HG03095 (cell line): ENCODE data around the gene GCK.
"Not testable (repeated sequence)": the region's sequence is repeated elsewhere in the genome, so short reads cannot be mapped to it uniquely, and the experiment has no call there.

Experiments
- ATAC-seq: cut with Tn5 transposase; IDR thresholded peaks from one replicate; pipeline ENCODE4 v1.9.1; 2021; ENCODE audit warnings: moderate library complexity; ENCODE audit not compliant: unreplicated experiment

Gene GCK

DNA sequence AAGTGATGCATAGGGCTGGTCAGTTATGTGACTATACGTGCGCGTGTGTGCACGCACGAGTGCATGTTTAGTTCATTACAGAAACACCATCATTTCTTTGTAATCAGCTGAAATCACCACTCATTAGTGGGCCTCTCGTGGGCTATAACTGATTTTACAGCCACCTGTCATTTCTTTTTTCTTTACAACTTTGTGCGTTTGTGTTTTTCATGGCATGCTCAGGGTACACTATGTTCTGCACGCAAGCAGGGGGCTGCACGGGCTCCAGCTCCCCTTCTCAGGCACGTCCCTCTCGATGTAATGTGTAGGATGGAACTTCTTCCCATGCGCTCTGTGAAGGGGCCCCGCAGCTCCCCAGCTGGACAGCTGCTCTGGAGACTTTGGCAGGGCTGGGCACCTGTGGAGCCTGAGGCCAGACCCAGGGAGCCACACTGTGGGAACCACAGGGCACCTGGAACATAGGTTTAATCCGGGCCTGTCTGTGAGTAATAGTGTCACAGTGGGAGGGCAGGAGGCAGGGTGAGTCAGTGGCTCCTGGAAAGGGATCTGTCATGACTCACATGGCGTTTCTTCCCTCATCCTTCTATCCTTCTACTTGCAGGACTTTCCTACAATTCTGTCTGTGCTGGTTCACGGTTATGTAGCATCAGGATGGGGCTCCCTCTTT lies 4.9 kb downstream of the GCK start:
- ATAC-seq, result no peak

GRCh38 chr7:44183386-44183785 lies 5.9 kb downstream of the GCK start:
- no peak for ATAC-seq

GRCh38 chr7:44182827-44183226 lies 6.4 kb downstream of the GCK start:
- ATAC-seq, result no peak

DNA sequence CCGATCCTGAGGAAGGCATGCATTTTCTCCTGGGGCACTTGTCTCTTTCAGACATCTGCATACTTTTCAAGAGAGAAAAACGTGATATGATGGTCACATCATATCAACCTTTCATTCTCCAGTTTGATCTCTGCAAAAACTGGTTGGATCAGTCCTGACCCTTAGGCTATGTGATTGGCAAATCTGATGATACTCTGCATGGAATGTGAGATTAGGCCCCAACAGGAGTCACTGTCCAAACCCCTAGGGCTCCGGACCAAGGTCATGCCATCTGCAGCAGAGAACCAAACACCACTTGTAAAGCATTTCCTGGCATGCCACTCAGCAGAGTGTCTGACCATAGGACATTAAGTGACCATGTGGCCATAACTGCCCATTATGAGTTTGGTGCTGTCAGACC lies 8.6 kb downstream of the GCK start:
- ATAC-seq, result no peak

GRCh38 chr7:44177570-44178131 lies 11.6 kb downstream of the GCK start:
- ATAC-seq, result no peak

GRCh38 chr7:44176486-44176885 lies 12.8 kb downstream of the GCK start:
- ATAC-seq, result no peak

- no peak for ATAC-seq
Measured at GRCh38 chr7:44175730-44176129, 13.5 kb downstream of the GCK start.

- ATAC-seq, result not testable (repeated sequence)
Measured at GRCh38 chr7:44174694-44174948, 14.6 kb downstream of the GCK start.

- no peak for ATAC-seq
Measured at GRCh38 chr7:44173911-44174693, 15.1 kb downstream of the GCK start.

DNA sequence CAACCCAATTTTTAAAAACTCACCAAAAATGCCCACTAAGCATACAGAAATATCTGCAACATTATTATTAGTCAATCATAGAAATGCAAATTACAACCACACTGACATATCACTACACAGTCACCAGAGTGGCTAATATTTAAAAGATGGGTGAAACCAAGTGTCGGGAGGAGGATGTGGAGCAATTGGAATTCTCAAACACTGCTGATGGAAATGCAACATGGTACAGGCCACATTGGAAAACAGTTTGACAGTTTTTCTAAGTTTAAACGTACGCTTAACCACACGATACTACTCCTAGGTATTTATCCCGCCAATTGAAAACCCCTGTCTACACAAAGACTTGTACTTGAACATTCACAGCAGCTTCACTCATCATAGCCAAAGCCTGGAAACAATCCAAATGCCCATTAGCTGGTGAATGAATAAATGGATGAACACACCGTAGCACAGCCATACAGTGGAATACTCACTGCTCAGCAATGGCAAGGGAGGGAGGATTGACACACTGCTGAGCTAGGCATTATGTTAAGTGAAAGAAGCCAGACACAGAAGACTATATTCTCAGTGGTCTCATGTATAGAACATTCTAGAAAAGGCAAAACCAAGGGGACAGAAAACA lies 16.3 kb downstream of the GCK start:
- no peak for ATAC-seq

- ATAC-seq, result no peak
Measured at GRCh38 chr7:44172352-44172751, 16.9 kb downstream of the GCK start.

DNA sequence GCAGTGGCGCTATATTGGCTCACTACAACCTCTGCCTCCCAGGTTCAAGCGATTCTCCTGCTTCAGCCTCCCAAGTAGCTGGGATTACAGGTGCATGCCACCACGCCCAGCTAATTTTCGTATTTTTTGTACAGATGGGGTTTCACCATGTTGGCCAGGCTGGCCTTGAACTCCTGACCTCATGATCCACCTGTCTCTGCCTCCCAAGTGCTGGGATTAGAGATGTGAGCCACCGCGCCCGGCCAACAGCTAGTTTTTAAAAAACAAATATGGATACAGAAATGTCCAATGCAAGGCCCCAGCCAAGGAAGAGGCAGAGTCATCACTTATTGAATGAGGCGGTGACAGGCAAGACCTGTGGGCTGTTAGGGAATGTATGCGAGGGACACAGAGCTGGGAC lies 17.3 kb downstream of the GCK start:
- ATAC-seq, result not testable (repeated sequence)

- no peak for ATAC-seq
Measured at GRCh38 chr7:44167920-44168319, 21.3 kb downstream of the GCK start.

DNA sequence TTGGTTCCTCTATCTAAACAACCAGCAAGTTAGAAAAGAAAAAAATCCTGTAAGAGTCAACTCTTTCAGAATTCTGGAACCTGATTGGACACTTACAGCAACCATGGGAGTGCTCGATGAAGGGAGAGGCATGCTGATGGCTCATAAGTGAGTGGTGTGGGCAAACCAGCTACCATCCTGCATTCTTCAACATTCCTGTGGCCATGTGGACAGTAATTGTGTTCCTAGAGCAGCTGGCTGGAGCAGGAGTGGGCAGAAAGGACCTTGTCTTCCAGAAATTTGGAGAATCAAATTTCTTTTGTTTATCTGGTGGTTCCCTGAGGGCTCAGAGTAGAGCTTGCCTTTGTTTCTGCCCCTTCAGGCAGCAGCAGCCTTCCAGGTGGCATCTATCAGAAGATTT lies 25.6 kb downstream of the GCK start:
- ATAC-seq, result no peak

GRCh38 chr7:44162785-44163395 lies 26.3 kb downstream of the GCK start:
- ATAC-seq, result no peak

DNA sequence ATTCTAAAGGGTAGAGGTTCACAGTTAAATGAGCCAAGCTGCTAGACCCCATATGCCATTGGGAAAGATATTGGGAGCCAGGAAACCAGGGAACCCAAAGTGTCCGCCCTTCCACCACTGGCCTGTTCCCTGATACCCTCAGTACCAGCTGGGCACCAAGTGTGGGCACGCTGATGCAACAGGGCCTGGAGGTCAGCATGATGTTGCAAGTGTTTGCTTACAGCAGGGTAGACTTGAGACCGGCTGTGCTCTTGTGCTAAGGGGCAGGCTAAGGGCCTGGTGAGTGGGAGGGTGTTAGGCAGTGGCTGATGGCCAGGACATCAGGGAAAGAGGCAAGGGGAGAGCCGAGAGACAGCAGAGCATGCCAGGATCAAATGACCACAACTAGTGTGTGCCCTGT lies 27.1 kb downstream of the GCK start:
- no peak for ATAC-seq

GRCh38 chr7:44161371-44161770 lies 27.9 kb downstream of the GCK start:
- no peak for ATAC-seq

GRCh38 chr7:44159824-44160630 lies 29.2 kb downstream of the GCK start:
- no peak for ATAC-seq

- no peak for ATAC-seq
Measured at GRCh38 chr7:44158873-44159631, 30.2 kb downstream of the GCK start.
